Aorta (tissue), 5 donors: ENCODE measurements around the gene HRH2. TPM values are rescaled to one million over a fixed set of nuclear protein-coding genes. Genes with fewer than 3 reads are reported as not detected.

ENCODE experiments used
- ATAC-seq: fragments of 200-7000 bp; cut with Tn5 transposase; one replicate; pipeline ENCODE4 v1.9.1; 2022; ENCODE audit warnings: moderate library complexity; ENCODE audit not compliant: low FRiP score
- DNase-seq, 2 donors: peaks; one replicate each; pipeline ENCODE4 v3.0.0-alpha.2; 2020
- H3K27ac ChIP-seq, 2 donors: one replicate each; pipeline ENCODE4 v1.5.1; 2013; ENCODE audit warnings: low read length in 2 of 2, mild to moderate bottlenecking in 2 of 2, moderate library complexity in 2 of 2, control low read depth in 1 of 2, inconsistent platforms in 1 of 2, low read depth in 1 of 2
- H3K27me3 ChIP-seq, 2 donors: one replicate each; pipeline ENCODE4 v1.6.1; 2013; ENCODE audit warnings: control low read depth in 1 of 2, low read length in 1 of 2, mild to moderate bottlenecking in 1 of 2, moderate library complexity in 1 of 2; ENCODE audit not compliant: insufficient read depth in 2 of 2, control insufficient read depth in 1 of 2
- H3K36me3 ChIP-seq, 2 donors: one replicate each; pipeline ENCODE4 v1.6.1; 2013; ENCODE audit warnings: control low read depth in 1 of 2, low read length in 1 of 2, mild to moderate bottlenecking in 1 of 2; ENCODE audit not compliant: insufficient read depth in 2 of 2, control insufficient read depth in 1 of 2
- H3K4me1 ChIP-seq, 2 donors: one replicate each; pipeline ENCODE4 v1.6.1; 2013; ENCODE audit warnings: low read length in 2 of 2, control low read depth in 1 of 2, mild to moderate bottlenecking in 1 of 2, moderate library complexity in 1 of 2; ENCODE audit not compliant: insufficient read depth in 2 of 2, control insufficient read depth in 1 of 2
- H3K4me3 ChIP-seq, 2 donors: one replicate each; pipeline ENCODE4 v1.5.1; 2013; ENCODE audit warnings: low read length in 2 of 2, control low read depth in 1 of 2, mild to moderate bottlenecking in 1 of 2
- H3K9me3 ChIP-seq: one replicate; pipeline ENCODE4 v1.6.1; 2013; ENCODE audit warnings: mild to moderate bottlenecking, low read length; ENCODE audit not compliant: control insufficient read depth
- WGBS, 2 donors: extraction: QIAGEN DNeasy Blood & Tissue Kit; methylation state at CpG; one replicate each; pipeline ENCODE4 v1.1.7; 2013; 5-methylcytosine and 5-hydroxymethylcytosine counted together
- intact Hi-C, 2 donors: fragments of 100-400 bp; cut with DNase I; formaldehyde crosslinking; loops; one replicate each; pipeline versions ENCODE4 v1.14.2 to v1.15.0; 2022
- polyA plus RNA-seq, 2 donors: library from polyadenylated mRNA; stranded (reverse); fragments of 200-250 nt; gene quantifications; one replicate each; pipeline ENCODE4 v1.2.3, GENCODE V29; 2013
- total RNA-seq, 2 donors: library from RNA; stranded (reverse); fragmentation: NEBNext Ultra II Directional; extraction: Animal tissue kit (Norgen Biotek cat#: 25700); gene quantifications; one replicate each; pipeline ENCODE4 v1.2.1, GENCODE V29; 2021
- donor health status: healthy with polysubstance abuse.
- donor health status: Bipolar disorder and iron deficiency.
- donor health status: DM: no; HTN: no; CAD: no.
- donor health status: DM: no; HTN: no; CAD: no.
- donor health status: DM: yes; HTN: yes; CAD: no.

The HRH2 gene
- total and polyA plus RNA-seq, 4 donors, result 1.1 to 15.3 (median 7.4) TPM

GRCh38 chr5:175617447-175617846 is 40.4 kb upstream of the HRH2 start:
- Histone ChIP-seq H3K27ac (no peak overlapping the region), H3K9me3 (no peaks in the 10 kb centered on the region), H3K27me3 (no peaks in the 10 kb centered on the region), H3K36me3 (no peaks in the 10 kb centered on the region), H3K4me1 (no peaks in the 10 kb centered on the region), H3K4me3 (no peak overlapping the region)
- DNase-seq (no peak), ATAC-seq (no peak)
- intact Hi-C loops, result no loop called here
- WGBS, 2 donors, result 86 to 87% methylated on average over 6 of the region's 6 CpGs

GRCh38 chr5:175620527-175620926 is 37.3 kb upstream of the HRH2 start:
- WGBS, 2 donors, result 44 to 90% methylated on average over 1 of the region's 1 CpG

GRCh38 chr5:175621971-175622370 is 35.9 kb upstream of the HRH2 start:
- H3K27me3 ChIP-seq, result no peaks in the 10 kb centered on the region
- no peaks in the 10 kb centered on the region for H3K36me3 ChIP-seq
- WGBS, 2 donors, result 40 to 42% methylated on average over 1 of the region's 1 CpG
- H3K9me3 ChIP-seq, result no peaks in the 10 kb centered on the region
- DNase-seq (no peak), ATAC-seq (no peak)
- no peak overlapping the region for H3K4me3 ChIP-seq
- intact Hi-C loops, result no loop called here
- no peak overlapping the region for H3K27ac ChIP-seq
- H3K4me1 ChIP-seq, result no peaks in the 10 kb centered on the region

More at GRCh38 chr5:175620527-175620926, 37.3 kb upstream of the HRH2 start:
- DNase-seq (no peak), ATAC-seq (no peak)
- Histone ChIP-seq H3K4me1 (no peaks in the 10 kb centered on the region), H3K4me3 (no peak overlapping the region), H3K27ac (no peak overlapping the region), H3K9me3 (no peaks in the 10 kb centered on the region), H3K36me3 (no peaks in the 10 kb centered on the region), H3K27me3 (no peaks in the 10 kb centered on the region)
- intact Hi-C loops, result no loop called here

GRCh38 chr5:175623088-175623487 is 34.8 kb upstream of the HRH2 start:
- Histone ChIP-seq H3K27ac (no peak overlapping the region), H3K27me3 (no peaks in the 10 kb centered on the region), H3K36me3 (no peaks in the 10 kb centered on the region), H3K4me3 (no peak overlapping the region), H3K9me3 (no peaks in the 10 kb centered on the region), H3K4me1 (no peaks in the 10 kb centered on the region)
- intact Hi-C loops, result no loop called here
- WGBS, 2 donors, result 61% methylated on average over 7 of the region's 7 CpGs
- ATAC-seq (no peak), DNase-seq (no peak)

- no peak overlapping the region for H3K27ac ChIP-seq
- 74 to 79% methylated on average over 3 of the region's 3 CpGs for WGBS, 2 donors
- H3K27me3 ChIP-seq, result no peaks in the 10 kb centered on the region
- H3K36me3 ChIP-seq, result no peaks in the 10 kb centered on the region
- no peak for ATAC-seq
- H3K4me1 ChIP-seq, result no peaks in the 10 kb centered on the region
- H3K4me3 ChIP-seq, result no peak overlapping the region
- DNase-seq, result no peak
- H3K9me3 ChIP-seq, result no peaks in the 10 kb centered on the region
- intact Hi-C loops, result no loop called here
Measured at GRCh38 chr5:175624316-175624715, 33.6 kb upstream of the HRH2 start.

DNA sequence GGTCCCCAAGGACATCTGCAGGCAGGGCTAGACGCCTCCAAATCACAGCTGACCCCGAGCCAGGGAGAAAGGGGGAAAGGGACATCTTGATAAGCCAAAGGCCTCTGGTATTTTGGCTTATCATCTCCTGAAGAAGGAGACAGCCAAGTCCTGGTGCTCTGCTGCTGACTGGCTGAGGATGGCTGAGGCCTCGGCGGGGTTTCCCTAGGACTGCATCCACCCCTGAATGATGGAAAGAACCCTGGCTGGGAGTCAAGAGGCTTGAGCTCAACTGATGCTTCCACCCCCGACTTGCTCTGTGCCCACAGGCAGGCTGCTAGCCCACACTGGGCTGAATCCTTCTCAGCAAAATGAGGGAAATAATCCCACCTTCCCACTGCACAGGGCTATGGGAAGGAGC is 30.9 kb upstream of the HRH2 start:
- intact Hi-C loops, result no loop called here
- Histone ChIP-seq H3K9me3 (peaks cover 9% of the 10 kb centered on the region), H3K27me3 (no peaks in the 10 kb centered on the region), H3K4me1 (no peaks in the 10 kb centered on the region), H3K27ac (no peak overlapping the region), H3K4me3 (no peak overlapping the region), H3K36me3 (no peaks in the 10 kb centered on the region)
- DNase-seq (no peak), ATAC-seq (no peak)
- 36% methylated on average over 5 of the region's 5 CpGs for WGBS, 2 donors

- whole genome bisulfite sequencing, 2 donors, result 91 to 92% methylated on average over 4 of the region's 4 CpGs
- Histone ChIP-seq H3K9me3 (peaks cover 9% of the 10 kb centered on the region), H3K4me3 (no peak overlapping the region), H3K27me3 (no peaks in the 10 kb centered on the region), H3K4me1 (no peaks in the 10 kb centered on the region), H3K36me3 (no peaks in the 10 kb centered on the region), H3K27ac (no peak overlapping the region)
- ATAC-seq (no peak), DNase-seq (no peak)
- intact Hi-C loops, result no loop called here
Measured at GRCh38 chr5:175627739-175628138, 30.1 kb upstream of the HRH2 start.

DNA sequence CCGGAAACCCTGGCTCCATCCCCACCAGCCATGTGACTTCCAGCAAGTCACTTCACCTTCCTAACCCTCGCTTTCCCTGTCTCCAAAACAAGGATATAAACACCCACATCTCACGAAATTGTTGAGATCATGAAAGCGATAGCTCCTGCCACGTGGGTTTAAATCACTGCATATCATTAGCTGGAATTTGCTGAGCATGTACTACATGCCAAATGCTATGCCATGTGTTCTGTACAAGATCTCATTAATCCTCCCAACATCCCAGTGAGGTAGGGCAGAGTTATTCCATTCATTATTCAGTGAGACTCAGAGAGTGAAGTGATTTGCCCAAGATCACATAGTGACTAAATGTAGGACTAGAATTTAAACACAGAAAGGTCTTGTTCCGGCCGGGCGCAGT is 29.2 kb upstream of the HRH2 start:
- DNase-seq, result no peak
- peaks cover 9% of the 10 kb centered on the region for H3K9me3 ChIP-seq
- no peaks in the 10 kb centered on the region for H3K4me1 ChIP-seq
- intact Hi-C loops, result no loop called here
- H3K27ac ChIP-seq, result no peak overlapping the region
- no peaks in the 10 kb centered on the region for H3K27me3 ChIP-seq
- no peak overlapping the region for H3K4me3 ChIP-seq
- ATAC-seq, result no peak
- H3K36me3 ChIP-seq, result no peaks in the 10 kb centered on the region
- 81 to 83% methylated on average over 8 of the region's 8 CpGs for WGBS, 2 donors

- H3K9me3 ChIP-seq, result peaks cover 9% of the 10 kb centered on the region
- no peak overlapping the region for H3K4me3 ChIP-seq
- intact Hi-C loops, result no loop called here
- H3K27ac ChIP-seq, result no peak overlapping the region
- ATAC-seq (no peak), DNase-seq (no peak)
- no peaks in the 10 kb centered on the region for H3K4me1 ChIP-seq
- H3K36me3 ChIP-seq, result no peaks in the 10 kb centered on the region
- no peaks in the 10 kb centered on the region for H3K27me3 ChIP-seq
- WGBS, 2 donors, result 85 to 90% methylated on average over 6 of the region's 6 CpGs
Measured at GRCh38 chr5:175629261-175629660, 28.6 kb upstream of the HRH2 start.
